HepG2 (cell line): Measurements from ENCODE around the gene RPL21. TPM values are rescaled to one million over a fixed set of nuclear protein-coding genes. Genes with fewer than 3 reads are reported as not detected.
A peak's percentile ranks its signal among the peaks of the same experiment; 100 is the strongest.

Experiments used
- AGO2 ChIP-seq: fragments of 200-400 bp; formaldehyde crosslinking; optimal IDR thresholded peaks from 2 replicates; pipeline ENCODE3; 2017; ENCODE audit warnings: mild to moderate bottlenecking, low read depth, low read length, moderate library complexity
- AKAP8 ChIP-seq: sonication (generic); formaldehyde crosslinking; IDR thresholded peaks from 2 replicates; pipeline ENCODE4 v1.5.1; 2020; ENCODE audit warnings: mild to moderate bottlenecking, missing genetic modification reagents
- ATF5 ChIP-seq: sonication (generic); formaldehyde crosslinking; IDR thresholded peaks from 2 replicates; pipeline ENCODE4 v1.4.0; 2020; ENCODE audit warnings: mild to moderate bottlenecking, low read depth, missing genetic modification reagents
- ATRX ChIP-seq: sonication (generic); formaldehyde crosslinking; IDR thresholded peaks from 2 replicates; pipeline ENCODE4 v1.4.0; 2020; ENCODE audit warnings: missing genetic modification reagents, borderline replicate concordance
- BCL3 ChIP-seq: sonication (generic); formaldehyde crosslinking; IDR thresholded peaks from 2 replicates; pipeline ENCODE4 v1.5.1; 2020; ENCODE audit warnings: mild to moderate bottlenecking, missing genetic modification reagents, moderate library complexity
- CSRNP2 ChIP-seq: sonication (generic); formaldehyde crosslinking; conservative IDR thresholded peaks from 2 replicates; pipeline ENCODE4 v1.8.0; 2022; ENCODE audit warnings: low read depth, missing genetic modification reagents
- KMT2B ChIP-seq: IDR thresholded peaks from 2 replicates; pipeline ENCODE4 v1.6.1; 2016; ENCODE audit warnings: missing genetic modification reagents, missing compliant biosample characterization
- MED8 ChIP-seq: sonication (generic); formaldehyde crosslinking; IDR thresholded peaks from 2 replicates; pipeline ENCODE4 v1.8.1; 2023; ENCODE audit warnings: mild to moderate bottlenecking, missing genetic modification reagents; ENCODE audit not compliant: insufficient replicate concordance
- PRMT3 ChIP-seq: sonication (generic); formaldehyde crosslinking; IDR thresholded peaks from 2 replicates; pipeline ENCODE4 v1.8.1; 2022; ENCODE audit warnings: low read depth, mild to moderate bottlenecking, moderate library complexity, missing genetic modification reagents, borderline replicate concordance
- PTBP1 ChIP-seq: fragments of 200-400 bp; formaldehyde crosslinking; IDR thresholded peaks from 2 replicates; pipeline ENCODE4 v1.6.1; 2018; ENCODE audit warnings: low read length, low read depth; ENCODE audit not compliant: poor library complexity, severe bottlenecking
- SNAPC4 ChIP-seq: sonication (generic); formaldehyde crosslinking; IDR thresholded peaks from 2 replicates; pipeline ENCODE4 v1.4.0; 2020; ENCODE audit warnings: mild to moderate bottlenecking, missing genetic modification reagents
- SP1 ChIP-seq, 2 experiments: fragments of 450-650 bp in 1 of 2; sonication (generic) in 1 of 2; formaldehyde crosslinking in 1 of 2; IDR thresholded peaks; 2 replicates each; pipeline versions ENCODE4 v1.4.0 to v1.6.1; 2016 to 2020; ENCODE audit warnings: missing genetic modification reagents in 1 of 2
- SSRP1 ChIP-seq: IDR thresholded peaks from 2 replicates; pipeline ENCODE4 v1.6.1; 2016; ENCODE audit warnings: control low read depth
- TBX3 ChIP-seq: fragments of 450-650 bp; IDR thresholded peaks from 2 replicates; pipeline ENCODE4 v1.6.1; 2017; ENCODE audit warnings: antibody characterized with exemption, mild to moderate bottlenecking, inconsistent platforms, borderline replicate concordance
- ZFAT ChIP-seq: sonication (generic); formaldehyde crosslinking; conservative IDR thresholded peaks from 2 replicates; pipeline ENCODE4 v1.8.1; 2023; ENCODE audit warnings: missing genetic modification reagents, inconsistent platforms
- ZNF597 ChIP-seq: sonication (generic); formaldehyde crosslinking; IDR thresholded peaks from 2 replicates; pipeline ENCODE4 v1.5.0; 2020; ENCODE audit warnings: missing genetic modification reagents
- polyA plus RNA-seq, 8 experiments: library from polyadenylated mRNA; depleted of rRNA in 3 of 8; stranded (reverse) in 7 of 8; unstranded in 1 of 8; fragments of >200 nt; fragmentation: Illumina TruSeq in 4 of 8; extraction: Trizol in 4 of 8; gene quantifications; 2 replicates each; pipeline versions ENCODE4 v1.2.1 to v1.2.3, GENCODE V29; 2011 to 2016; ENCODE audit warnings: low read depth in 4 of 8, missing spikeins in 1 of 8, mixed read lengths in 1 of 8; ENCODE audit not compliant: insufficient read depth in 1 of 8
- total RNA-seq, 5 experiments: library from RNA; depleted of rRNA; stranded (reverse); fragments of >200 nt; fragmentation: Illumina TruSeq; extraction: Trizol; gene quantifications; 2 replicates each; pipeline ENCODE4 v1.2.3, GENCODE V29; 2016; ENCODE audit warnings: low read depth in 1 of 5

The RPL21 gene
- total and polyA plus RNA-seq, 2 of the 13 experiments (the other 11 are each of a cell fraction or from before 2014, with no cell fraction given) = 1,234 to 1,261 TPM

- no peak for TF ChIP-seq ZNF597 (CRISPR knock-in tag)
- peak; percentile 86; the same call in 1 of the 2 replicates for TF ChIP-seq SNAPC4 (CRISPR knock-in tag)
- TF ChIP-seq ATRX (CRISPR knock-in tag) = no peak
- TF ChIP-seq AKAP8 (CRISPR knock-in tag) = 0 out of 2 replicates have a peak, but pooled peaks have one; percentile 43
- TF ChIP-seq BCL3 (CRISPR knock-in tag) = 0 out of 2 replicates have a peak, but pooled peaks have one; percentile 59
- TF ChIP-seq CSRNP2 (CRISPR knock-in tag) = no peak
- TF ChIP-seq AGO2 = peak; percentile 94
- TF ChIP-seq KMT2B (CRISPR knock-in tag) = peak; percentile 92; the same call in 1 of the 2 replicates
- TF ChIP-seq SSRP1 (CRISPR knock-in tag) = no peak
- TF ChIP-seq PRMT3 (CRISPR knock-in tag) = 0 out of 2 replicates have a peak, but pooled peaks have one; percentile 42
- TF ChIP-seq TBX3 = peak; percentile 62; the same call in 1 of the 2 replicates
- no peak for TF ChIP-seq PTBP1
- no peak for TF ChIP-seq SP1 (IDR thresholded peaks at IDR 0.05)
- TF ChIP-seq SP1 (CRISPR knock-in tag; IDR thresholded peaks at IDR 0.05) = peak; percentile 51; the same call in 1 of the 2 replicates
- peak; percentile 60; the same call in 1 of the 2 replicates for TF ChIP-seq ZFAT (CRISPR knock-in tag)
- TF ChIP-seq ATF5 (CRISPR knock-in tag) = 0 out of 2 replicates have a peak, but pooled peaks have one; percentile 37
- peak; percentile 63 for TF ChIP-seq MED8 (CRISPR knock-in tag)
Observed at GRCh38 chr13:27251166-27252091, at the start of gene RPL21 (continued).
